ENCODE results near the gene SEMA5A.

DNA sequence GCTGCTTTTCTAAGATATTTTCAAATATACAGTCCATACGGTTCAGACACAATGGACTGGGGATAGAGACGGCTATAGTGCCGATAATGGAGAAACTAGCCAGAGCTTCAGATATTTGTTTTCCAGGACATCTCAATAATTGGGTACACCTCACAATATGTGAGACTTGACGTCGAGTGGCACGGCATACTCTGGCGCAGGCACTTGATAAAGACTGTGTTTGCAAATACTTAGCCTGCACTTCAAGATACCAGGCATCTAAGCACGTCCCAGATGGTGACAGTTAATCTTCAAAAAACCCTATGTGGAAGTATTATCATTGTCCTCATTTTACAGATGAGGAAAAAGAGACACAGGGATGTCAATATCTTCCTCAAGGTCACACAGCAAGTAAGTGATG is 48.5 kb downstream of the SEMA5A start:
- TF ChIP-seq, protein P1, sequence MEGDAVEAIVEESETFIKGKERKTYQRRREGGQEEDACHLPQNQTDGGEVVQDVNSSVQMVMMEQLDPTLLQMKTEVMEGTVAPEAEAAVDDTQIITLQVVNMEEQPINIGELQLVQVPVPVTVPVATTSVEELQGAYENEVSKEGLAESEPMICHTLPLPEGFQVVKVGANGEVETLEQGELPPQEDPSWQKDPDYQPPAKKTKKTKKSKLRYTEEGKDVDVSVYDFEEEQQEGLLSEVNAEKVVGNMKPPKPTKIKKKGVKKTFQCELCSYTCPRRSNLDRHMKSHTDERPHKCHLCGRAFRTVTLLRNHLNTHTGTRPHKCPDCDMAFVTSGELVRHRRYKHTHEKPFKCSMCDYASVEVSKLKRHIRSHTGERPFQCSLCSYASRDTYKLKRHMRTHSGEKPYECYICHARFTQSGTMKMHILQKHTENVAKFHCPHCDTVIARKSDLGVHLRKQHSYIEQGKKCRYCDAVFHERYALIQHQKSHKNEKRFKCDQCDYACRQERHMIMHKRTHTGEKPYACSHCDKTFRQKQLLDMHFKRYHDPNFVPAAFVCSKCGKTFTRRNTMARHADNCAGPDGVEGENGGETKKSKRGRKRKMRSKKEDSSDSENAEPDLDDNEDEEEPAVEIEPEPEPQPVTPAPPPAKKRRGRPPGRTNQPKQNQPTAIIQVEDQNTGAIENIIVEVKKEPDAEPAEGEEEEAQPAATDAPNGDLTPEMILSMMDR (IDR thresholded peaks at IDR 0.05; ENCODE audit: low read length): no peak
- no peak for TF ChIP-seq EZH2phosphoT487 (IDR thresholded peaks at IDR 0.05; ENCODE audit: low read length)

Measured in MM.1S (cell line).